Panc1 (cell line): Measurements from ENCODE around the gene RPRD2. TPM values are rescaled to one million over a fixed set of nuclear protein-coding genes. Genes with fewer than 3 reads are reported as not detected.

Experiments used
- ATAC-seq: fragments of 200-7000 bp; cut with Tn5 transposase; 2 replicates; pipeline ENCODE4 v1.9.1; 2020; ENCODE audit warnings: mild to moderate bottlenecking, moderate library complexity
- BruUV-seq: library from RNA; stranded (reverse); fragments of 400-500 nt; replicated peaks from 2 replicates; lab custom pipeline; 2021; lab: Mats Ljungman, UMichigan
- CTCF ChIA-PET: fragments of 300-600 bp; sonication (Branson Sonifier 250); formaldehyde crosslinking; loops from one replicate; lab custom pipeline; 2022; ENCODE audit warnings: antibody characterized with exemption; lab: Charles Lee
- POLR2A ChIA-PET: fragments of 300-600 bp; sonication (Branson Sonifier 250); formaldehyde crosslinking; loops from one replicate; lab custom pipeline; 2022; ENCODE audit warnings: antibody characterized with exemption; lab: Charles Lee
- DNase-seq: peaks from one replicate; pipeline ENCODE4 v3.0.0-alpha.2; 2010; ENCODE audit warnings: low read depth, low spot score
- H3K27ac ChIP-seq: 2 replicates; pipeline ENCODE4 v1.5.1; 2011; ENCODE audit warnings: mild to moderate bottlenecking, low read length, inconsistent platforms
- H3K27me3 ChIP-seq: fragments of 200-500 bp; sonication (Bioruptor generic); 2 replicates; pipeline ENCODE4 v1.6.0; 2014; ENCODE audit warnings: low read length, inconsistent platforms; ENCODE audit not compliant: control insufficient read depth, insufficient read depth
- H3K36me3 ChIP-seq: fragments of 200-500 bp; sonication (Bioruptor generic); 2 replicates; pipeline ENCODE4 v1.5.1; 2014; ENCODE audit warnings: inconsistent platforms, mild to moderate bottlenecking, low read length, moderate library complexity; ENCODE audit not compliant: control insufficient read depth, insufficient read depth
- H3K4me1 ChIP-seq: 2 replicates; pipeline ENCODE4 v1.5.1; 2011; ENCODE audit warnings: inconsistent platforms, mild to moderate bottlenecking, low read length, moderate library complexity; ENCODE audit not compliant: control insufficient read depth, insufficient read depth
- H3K4me3 ChIP-seq, 2 experiments: 2 replicates each; pipeline ENCODE4 v1.5.1; 2011 to 2012; ENCODE audit warnings: low read depth in 2 of 2, low read length in 2 of 2, mild to moderate bottlenecking in 2 of 2, inconsistent platforms in 1 of 2, moderate library complexity in 1 of 2
- H3K9me3 ChIP-seq: fragments of 200-500 bp; sonication (Bioruptor generic); 2 replicates; pipeline ENCODE4 v1.5.1; 2014; ENCODE audit warnings: low read depth, mild to moderate bottlenecking, inconsistent platforms, low read length, moderate library complexity; ENCODE audit not compliant: control insufficient read depth, insufficient read depth
- POLR2AphosphoS5 ChIP-seq: IDR thresholded peaks from 2 replicates; pipeline ENCODE4 v1.6.1; 2012; ENCODE audit warnings: mild to moderate bottlenecking, low read depth, low read length, moderate library complexity
- SIN3A ChIP-seq: IDR thresholded peaks from 2 replicates; pipeline ENCODE4 v1.6.1; 2012; ENCODE audit warnings: low read depth, mild to moderate bottlenecking, low read length, moderate library complexity, borderline replicate concordance; ENCODE audit not compliant: insufficient read depth
- TCF7L2 ChIP-seq: IDR thresholded peaks from 2 replicates; pipeline ENCODE4 v1.6.1; 2011; ENCODE audit warnings: mild to moderate bottlenecking, low read depth, low read length, inconsistent platforms
- in situ Hi-C: cut with HindIII; loops from 2 replicates; pipeline ENCODE4 v1.10.0; 2016; ENCODE audit warnings: low sequenced_read_pairs, low pct_unique_long_range_greater_than_20kb
- intact Hi-C: fragments of 100-400 bp; cut with micrococcal nuclease; formaldehyde crosslinking; loops from one replicate; pipeline ENCODE4 v1.10.0; 2022; ENCODE audit not compliant: unreplicated experiment
- total RNA-seq: library from RNA; stranded (reverse); gene quantifications from one replicate; pipeline ENCODE4 v1.2.1, GENCODE V29; 2021; ENCODE audit not compliant: unreplicated experiment
- TF ChIP-seq, protein P1 (sequence below): fragments of 450-650 bp; IDR thresholded peaks from 2 replicates; pipeline ENCODE4 v1.5.1; 2017; ENCODE audit warnings: mild to moderate bottlenecking
- TF ChIP-seq, protein P2 (sequence below), 2 experiments: IDR thresholded peaks; 2 replicates each; pipeline ENCODE4 v1.6.1; 2011 to 2012; ENCODE audit warnings: low read depth in 2 of 2, control low read depth in 1 of 2, low read length in 1 of 2, mild to moderate bottlenecking in 1 of 2, moderate library complexity in 1 of 2; ENCODE audit not compliant: insufficient read depth in 1 of 2

Gene RPRD2
- total RNA-seq, 1 experiment from 2014 or later, result 28.3 TPM

DNA sequence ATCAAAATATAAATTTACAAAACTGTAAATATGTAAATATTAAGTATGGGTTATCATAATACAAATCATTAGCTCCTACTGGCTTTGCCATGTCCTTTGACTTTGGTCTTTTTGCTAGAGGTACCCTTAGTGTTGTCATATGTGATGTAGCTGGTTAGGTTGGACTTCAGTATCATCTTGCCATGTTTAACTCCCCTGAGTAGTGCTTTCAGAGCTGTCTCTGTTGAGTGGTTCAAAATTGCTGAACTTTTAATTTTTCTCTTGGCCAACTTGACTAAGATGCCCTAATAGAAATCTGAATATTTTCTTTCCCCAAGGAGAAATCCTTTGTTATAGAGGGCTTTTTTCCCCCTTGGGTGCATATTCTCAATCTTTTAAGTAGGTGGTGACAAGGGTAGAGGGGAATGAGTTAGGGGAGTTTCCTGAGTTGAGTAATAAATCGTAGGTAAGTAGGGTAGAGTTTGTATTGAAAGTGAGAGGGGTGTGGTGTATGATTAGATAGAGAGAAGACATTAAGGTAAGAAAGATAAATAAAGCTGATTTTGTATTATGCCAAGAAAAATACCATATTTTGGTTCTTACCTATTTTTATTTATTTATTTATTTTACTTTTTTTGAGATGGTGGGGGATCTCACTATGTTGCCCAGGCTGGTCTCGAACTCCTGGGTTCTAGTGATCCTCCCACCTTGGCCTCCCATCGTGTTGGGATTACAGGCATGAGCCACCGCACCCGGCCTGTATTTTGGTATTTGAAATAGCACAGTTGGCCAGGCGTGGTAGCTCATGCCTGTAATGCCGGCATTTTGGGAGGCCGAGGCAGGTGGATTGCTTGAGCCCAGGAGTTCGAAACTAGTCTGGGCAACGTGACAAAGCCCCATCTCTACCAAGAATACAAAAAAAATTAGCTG, 21.8 kb downstream of the RPRD2 start:
- ChIA-PET POLR2A (interaction anchor here (0.7 kb wide), 1 partner anchor 125 kb away, joined by 3 read pairs; no protein-coding TSS in a partner anchor), CTCF (no interaction called here)
- no peaks in the 10 kb centered on the region for H3K9me3 ChIP-seq
- TF ChIP-seq, protein P1, sequence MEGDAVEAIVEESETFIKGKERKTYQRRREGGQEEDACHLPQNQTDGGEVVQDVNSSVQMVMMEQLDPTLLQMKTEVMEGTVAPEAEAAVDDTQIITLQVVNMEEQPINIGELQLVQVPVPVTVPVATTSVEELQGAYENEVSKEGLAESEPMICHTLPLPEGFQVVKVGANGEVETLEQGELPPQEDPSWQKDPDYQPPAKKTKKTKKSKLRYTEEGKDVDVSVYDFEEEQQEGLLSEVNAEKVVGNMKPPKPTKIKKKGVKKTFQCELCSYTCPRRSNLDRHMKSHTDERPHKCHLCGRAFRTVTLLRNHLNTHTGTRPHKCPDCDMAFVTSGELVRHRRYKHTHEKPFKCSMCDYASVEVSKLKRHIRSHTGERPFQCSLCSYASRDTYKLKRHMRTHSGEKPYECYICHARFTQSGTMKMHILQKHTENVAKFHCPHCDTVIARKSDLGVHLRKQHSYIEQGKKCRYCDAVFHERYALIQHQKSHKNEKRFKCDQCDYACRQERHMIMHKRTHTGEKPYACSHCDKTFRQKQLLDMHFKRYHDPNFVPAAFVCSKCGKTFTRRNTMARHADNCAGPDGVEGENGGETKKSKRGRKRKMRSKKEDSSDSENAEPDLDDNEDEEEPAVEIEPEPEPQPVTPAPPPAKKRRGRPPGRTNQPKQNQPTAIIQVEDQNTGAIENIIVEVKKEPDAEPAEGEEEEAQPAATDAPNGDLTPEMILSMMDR, result no peak
- TF ChIP-seq TCF7L2 (no peak), SIN3A (no peak), POLR2AphosphoS5 (no peak)
- TF ChIP-seq, protein P2, sequence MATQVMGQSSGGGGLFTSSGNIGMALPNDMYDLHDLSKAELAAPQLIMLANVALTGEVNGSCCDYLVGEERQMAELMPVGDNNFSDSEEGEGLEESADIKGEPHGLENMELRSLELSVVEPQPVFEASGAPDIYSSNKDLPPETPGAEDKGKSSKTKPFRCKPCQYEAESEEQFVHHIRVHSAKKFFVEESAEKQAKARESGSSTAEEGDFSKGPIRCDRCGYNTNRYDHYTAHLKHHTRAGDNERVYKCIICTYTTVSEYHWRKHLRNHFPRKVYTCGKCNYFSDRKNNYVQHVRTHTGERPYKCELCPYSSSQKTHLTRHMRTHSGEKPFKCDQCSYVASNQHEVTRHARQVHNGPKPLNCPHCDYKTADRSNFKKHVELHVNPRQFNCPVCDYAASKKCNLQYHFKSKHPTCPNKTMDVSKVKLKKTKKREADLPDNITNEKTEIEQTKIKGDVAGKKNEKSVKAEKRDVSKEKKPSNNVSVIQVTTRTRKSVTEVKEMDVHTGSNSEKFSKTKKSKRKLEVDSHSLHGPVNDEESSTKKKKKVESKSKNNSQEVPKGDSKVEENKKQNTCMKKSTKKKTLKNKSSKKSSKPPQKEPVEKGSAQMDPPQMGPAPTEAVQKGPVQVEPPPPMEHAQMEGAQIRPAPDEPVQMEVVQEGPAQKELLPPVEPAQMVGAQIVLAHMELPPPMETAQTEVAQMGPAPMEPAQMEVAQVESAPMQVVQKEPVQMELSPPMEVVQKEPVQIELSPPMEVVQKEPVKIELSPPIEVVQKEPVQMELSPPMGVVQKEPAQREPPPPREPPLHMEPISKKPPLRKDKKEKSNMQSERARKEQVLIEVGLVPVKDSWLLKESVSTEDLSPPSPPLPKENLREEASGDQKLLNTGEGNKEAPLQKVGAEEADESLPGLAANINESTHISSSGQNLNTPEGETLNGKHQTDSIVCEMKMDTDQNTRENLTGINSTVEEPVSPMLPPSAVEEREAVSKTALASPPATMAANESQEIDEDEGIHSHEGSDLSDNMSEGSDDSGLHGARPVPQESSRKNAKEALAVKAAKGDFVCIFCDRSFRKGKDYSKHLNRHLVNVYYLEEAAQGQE (IDR thresholded peaks at IDR 0.05; ENCODE audit: insufficient read depth in 1 of 2, low read depth in 2 of 2, low read length in 1 of 2), result no peak
- H3K27ac ChIP-seq, result no peak overlapping the region
- intact Hi-C loops, result no loop called here
- H3K27me3 ChIP-seq, result no peaks in the 10 kb centered on the region
- TSS peak; percentile 18 for BruUV-seq
- no peak for ATAC-seq
- peaks cover 20% of the 10 kb centered on the region for H3K4me1 ChIP-seq
- no peak for DNase-seq
- no peaks in the 10 kb centered on the region for H3K36me3 ChIP-seq
- in situ Hi-C loops, result no loop called here
- H3K4me3 ChIP-seq, result no peak overlapping the region

DNA sequence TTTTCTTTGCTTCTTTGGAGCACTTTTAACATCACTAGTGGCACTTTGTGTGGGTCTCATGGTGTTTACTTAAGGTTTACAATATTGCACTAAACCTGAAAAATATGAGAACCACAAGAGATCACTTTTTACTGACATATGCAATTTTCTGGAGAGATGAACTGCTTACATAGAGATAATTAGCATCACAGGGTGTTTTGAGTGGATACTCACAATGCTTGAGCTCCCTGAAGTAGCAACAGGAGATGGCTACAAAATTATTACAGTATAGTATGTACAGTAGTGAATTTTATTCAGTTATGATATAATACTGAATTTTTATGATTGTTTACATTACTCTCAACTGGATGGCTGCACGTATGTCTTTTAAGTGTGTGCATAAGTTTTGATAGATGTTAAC, 22.6 kb downstream of the RPRD2 start:
- ATAC-seq (no peak), DNase-seq (no peak)
- in situ Hi-C loops (no loop called here), intact Hi-C loops (no loop called here)
- ChIA-PET POLR2A (no interaction called here), CTCF (no interaction called here)
- no peak for TF ChIP-seq POLR2AphosphoS5
- TF ChIP-seq, protein P1, result no peak
- Histone ChIP-seq H3K9me3 (no peaks in the 10 kb centered on the region), H3K36me3 (no peaks in the 10 kb centered on the region), H3K27ac (no peak overlapping the region), H3K4me1 (peaks cover 20% of the 10 kb centered on the region), H3K27me3 (no peaks in the 10 kb centered on the region), H3K4me3 (no peak overlapping the region)
- no TSS peak for BruUV-seq
